Measurements from ENCODE around the gene SLC25A20. TPM values are rescaled to one million over a fixed set of nuclear protein-coding genes. Genes with fewer than 3 reads are reported as not detected.
A peak's percentile ranks its signal among the peaks of the same experiment; 100 is the strongest.

Gene SLC25A20
- total RNA-seq (2021; fragmentation: NEBNext Ultra II Directional; extraction: Animal tissue kit (Norgen Biotek cat#: 25700)) = 10 to 100 TPM; 20.4 to 25.2 (median 22.0) TPM
- long read RNA-seq, transcript SLC25A20-201 (9 exons, 1,879 nt) = major isoform, 18 of 26 reads
- long read RNA-seq, partial matches to known transcripts = 2 of 26 reads
- long read RNA-seq, other reads (novel, unspliced or antisense) = 6 of 26 reads

- no peaks in the 10 kb centered on the region; the same call in none of the 2 replicates for H3K27me3 Mint-ChIP-seq (ENCODE audit: insufficient read depth)
- peak within 1 kb of the TSS; percentile 88 for H3K27ac Mint-ChIP-seq
- H3K36me3 Mint-ChIP-seq (ENCODE audit: low read depth) = no peaks in the 10 kb centered on the region
- peak within 1 kb of the TSS; percentile 95 for H3K4me3 Mint-ChIP-seq
- peak; percentile 76 for DNase-seq
- H3K4me1 Mint-ChIP-seq (ENCODE audit: low read depth) = peaks cover 25% of the 10 kb centered on the region
- no peak for TF ChIP-seq CTCF (IDR thresholded peaks at IDR 0.05)
- H3K9me3 Mint-ChIP-seq = no peaks in the 10 kb centered on the region
Measured at GRCh38 chr3:48898383-48899234, at the start of gene SLC25A20. SLC25A20 (minus strand) TSS chr3:48898882; CDS start chr3:48898794, 88 bp downstream.

- DNase-seq = no peak
- Mint-ChIP-seq H3K36me3 (ENCODE audit: low read depth) (peaks cover 24% of the 10 kb centered on the region), H3K9me3 (no peaks in the 10 kb centered on the region), H3K27me3 (ENCODE audit: insufficient read depth) (no peaks in the 10 kb centered on the region), H3K27ac (no peak overlapping the region; the same call in 1 of the 2 replicates), H3K4me3 (no peak overlapping the region), H3K4me1 (ENCODE audit: low read depth) (peaks cover 40% of the 10 kb centered on the region)
- TF ChIP-seq CTCF (IDR thresholded peaks at IDR 0.05) = no peak
Measured at GRCh38 chr3:48945891-48946549, 47.3 kb upstream of the SLC25A20 start.

- no peaks in the 10 kb centered on the region for H3K9me3 Mint-ChIP-seq
- H3K27ac Mint-ChIP-seq = peak overlapping the region; percentile 47
- H3K4me1 Mint-ChIP-seq (ENCODE audit: low read depth) = peaks cover 40% of the 10 kb centered on the region
- no peak overlapping the region for H3K4me3 Mint-ChIP-seq
- H3K36me3 Mint-ChIP-seq (ENCODE audit: low read depth) = peaks cover 24% of the 10 kb centered on the region
- no peak for TF ChIP-seq CTCF (IDR thresholded peaks at IDR 0.05)
- DNase-seq = no peak
- H3K27me3 Mint-ChIP-seq (ENCODE audit: insufficient read depth) = no peaks in the 10 kb centered on the region
Measured at GRCh38 chr3:48945432-48945831, 46.8 kb upstream of the SLC25A20 start.

- peak overlapping the region; percentile 74 for H3K27ac Mint-ChIP-seq
- DNase-seq = no peak
- peaks cover 33% of the 10 kb centered on the region for H3K36me3 Mint-ChIP-seq (ENCODE audit: low read depth)
- peaks cover 25% of the 10 kb centered on the region for H3K4me1 Mint-ChIP-seq (ENCODE audit: low read depth)
- no peak overlapping the region for H3K4me3 Mint-ChIP-seq
- TF ChIP-seq CTCF (IDR thresholded peaks at IDR 0.05) = no peak
- H3K9me3 Mint-ChIP-seq = no peaks in the 10 kb centered on the region
- no peaks in the 10 kb centered on the region; the same call in 1 of the 2 replicates for H3K27me3 Mint-ChIP-seq (ENCODE audit: insufficient read depth)
Measured at GRCh38 chr3:48938689-48939088, 40.0 kb upstream of the SLC25A20 start.

GRCh38 chr3:48938156-48938555, 39.5 kb upstream of the SLC25A20 start:
- H3K27me3 Mint-ChIP-seq (ENCODE audit: insufficient read depth) = no peaks in the 10 kb centered on the region; the same call in 1 of the 2 replicates
- no peak for TF ChIP-seq CTCF (IDR thresholded peaks at IDR 0.05)
- 0 out of 2 replicates have a peak overlapping the region, but pooled peaks have one; percentile 33 for H3K4me3 Mint-ChIP-seq
- DNase-seq = peak; percentile 16
- H3K27ac Mint-ChIP-seq = peak overlapping the region; percentile 74
- no peaks in the 10 kb centered on the region for H3K9me3 Mint-ChIP-seq
- H3K36me3 Mint-ChIP-seq (ENCODE audit: low read depth) = peaks cover 30% of the 10 kb centered on the region
- H3K4me1 Mint-ChIP-seq (ENCODE audit: low read depth) = peaks cover 21% of the 10 kb centered on the region

Measured in HFFc6 (cell line).